Stomach (tissue), 4 donors: ENCODE results near the gene C17orf67.

Source experiments
- CTCF ChIP-seq, 7 experiments: fragments of 450-650 bp in 4 of 7; fragments of 200-600 bp in 3 of 7; sonication (generic) in 3 of 7; IDR thresholded peaks; one replicate each; pipeline ENCODE4 v1.5.1; 2016 to 2019; ENCODE audit warnings: antibody characterized with exemption in 7 of 7, control low read depth in 2 of 7, mild to moderate bottlenecking in 1 of 7
- EP300 ChIP-seq: sonication (generic); formaldehyde crosslinking; IDR thresholded peaks from one replicate; pipeline ENCODE4 v1.6.1; 2017; ENCODE audit warnings: antibody characterized with exemption
- POLR2A ChIP-seq, 4 donors: fragments of 450-650 bp; IDR thresholded peaks; one replicate each; pipeline ENCODE4 v1.6.1; 2016; ENCODE audit warnings: antibody characterized with exemption in 4 of 4, control low read depth in 2 of 4, mild to moderate bottlenecking in 1 of 4, moderate library complexity in 1 of 4
- POLR2AphosphoS5 ChIP-seq, 3 donors: sonication (generic); formaldehyde crosslinking; IDR thresholded peaks; one replicate each; pipeline ENCODE4 v1.6.1; 2016; ENCODE audit warnings: antibody characterized with exemption in 3 of 3

GRCh38 chr17:56742601-56743000 lies 91.1 kb downstream of the C17orf67 start:
- TF ChIP-seq POLR2AphosphoS5 (IDR thresholded peaks at IDR 0.05) (no peak), POLR2A (IDR thresholded peaks at IDR 0.05) (no peak), CTCF (IDR thresholded peaks at IDR 0.05) (no peak), EP300 (no peak)
